ENCODE data around the gene ANKS1B. TPM values are rescaled to one million over a fixed set of nuclear protein-coding genes. Genes with fewer than 3 reads are reported as not detected.

ANKS1B gene
- total RNA-seq, 4 donors from 2014 or later = 34.5 to 81.9 (median 71.1) TPM

GRCh38 chr12:99834710-99835109 is 150.0 kb downstream of the ANKS1B start:
- no peaks in the 10 kb centered on the region for H3K27me3 ChIP-seq
- no peak overlapping the region for H3K4me3 ChIP-seq (replicated peaks in 1 of 3)
- peaks cover 8 to 18% of the 10 kb centered on the region in 2 donors for H3K4me1 ChIP-seq
- WGBS, 2 donors = 89 to 100% methylated on average over 2 of the region's 2 CpGs
- no peaks in the 10 kb centered on the region for H3K9me3 ChIP-seq
- H3K36me3 ChIP-seq = no peaks in the 10 kb centered on the region
- intact Hi-C loops (cut with DNase I) = no loop called here
- peak overlapping the region in 1 of 3 donors; percentile 76 for H3K27ac ChIP-seq
- no peak for TF ChIP-seq CTCF (IDR thresholded peaks at IDR 0.05)
- no peak for TF ChIP-seq POLR2A (IDR thresholded peaks at IDR 0.05)
- DNase-seq = no peak

- no peak for TF ChIP-seq CTCF (IDR thresholded peaks at IDR 0.05)
- no peak for TF ChIP-seq POLR2A (IDR thresholded peaks at IDR 0.05)
- H3K36me3 ChIP-seq = no peaks in the 10 kb centered on the region
- no peak overlapping the region for H3K4me3 ChIP-seq (replicated peaks in 1 of 3)
- 14 to 32% methylated on average over 1 of the region's 1 CpG for WGBS, 2 donors
- intact Hi-C loops (cut with DNase I) = no loop called here
- H3K4me1 ChIP-seq = peaks cover 8 to 21% of the 10 kb centered on the region in 2 donors
- peak overlapping the region; percentile 38 to 76 (median 63) for H3K27ac ChIP-seq
- no peaks in the 10 kb centered on the region for H3K27me3 ChIP-seq
- H3K9me3 ChIP-seq = no peaks in the 10 kb centered on the region
- DNase-seq = no peak
These were observed 151.3 kb downstream of the ANKS1B start for GRCh38 chr12:99833397-99833796.

GRCh38 chr12:99824900-99825542 is 159.7 kb downstream of the ANKS1B start:
- WGBS, 2 donors = 38 to 51% methylated on average over 8 of the region's 8 CpGs
- no peaks in the 10 kb centered on the region for H3K27me3 ChIP-seq
- peak; percentile 33 to 66 for DNase-seq
- no peaks in the 10 kb centered on the region for H3K36me3 ChIP-seq
- TF ChIP-seq POLR2A (IDR thresholded peaks at IDR 0.05) (no peak), CTCF (IDR thresholded peaks at IDR 0.05) (no peak)
- peak overlapping the region in 1 of 3 donors; percentile 29 for H3K27ac ChIP-seq
- no peak overlapping the region for H3K4me3 ChIP-seq (replicated peaks in 1 of 3)
- intact Hi-C loops (cut with DNase I) = no loop called here
- no peaks in the 10 kb centered on the region for H3K9me3 ChIP-seq
- peaks cover 0 to 8% of the 10 kb centered on the region in 2 donors for H3K4me1 ChIP-seq

- intact Hi-C loops (cut with DNase I) = no loop called here
- H3K4me3 ChIP-seq (replicated peaks in 1 of 3) = no peak overlapping the region
- no peaks in the 10 kb centered on the region for H3K36me3 ChIP-seq
- no peaks in the 10 kb centered on the region for H3K9me3 ChIP-seq
- no peak for TF ChIP-seq CTCF (IDR thresholded peaks at IDR 0.05)
- no peaks in the 10 kb centered on the region for H3K27me3 ChIP-seq
- H3K4me1 ChIP-seq = peaks cover 0 to 4% of the 10 kb centered on the region in 2 donors
- DNase-seq = no peak
- no peak overlapping the region for H3K27ac ChIP-seq
These were observed 162.5 kb downstream of the ANKS1B start for GRCh38 chr12:99822273-99822672.

- Histone ChIP-seq H3K27me3 (no peaks in the 10 kb centered on the region), H3K9me3 (no peaks in the 10 kb centered on the region), H3K4me3 (replicated peaks in 1 of 3) (no peak overlapping the region), H3K4me1 (no peaks in the 10 kb centered on the region), H3K36me3 (no peaks in the 10 kb centered on the region), H3K27ac (no peak overlapping the region)
- WGBS, 2 donors = 18 to 22% methylated on average over 2 of the region's 2 CpGs
- DNase-seq = no peak
- intact Hi-C loops (cut with DNase I) = no loop called here
- TF ChIP-seq POLR2A (IDR thresholded peaks at IDR 0.05) (no peak), CTCF (IDR thresholded peaks at IDR 0.05) (peak; percentile 13 to 60 (median 42))
These were observed 173.8 kb downstream of the ANKS1B start for GRCh38 chr12:99810718-99811593.

Data from thyroid gland (tissue), 4 donors.